AML-193 (cell line): Measurements from ENCODE around the gene PARD3B.

Experiments used
- DNase-seq, 2 experiments: peaks; one replicate each; lab custom pipeline; 2025; lab: John Stamatoyannopoulos, UW

Gene PARD3B

GRCh38 chr2:204705243-204705932 is 160.1 kb downstream of the PARD3B start:
- DNase-seq, result no peak

- DNase-seq, result no peak
Observed at GRCh38 chr2:204706939-204707338, 161.7 kb downstream of the PARD3B start.

GRCh38 chr2:204713211-204713610 is 167.9 kb downstream of the PARD3B start:
- DNase-seq, result no peak

- DNase-seq, result no peak
Observed at GRCh38 chr2:204715361-204715760, 170.1 kb downstream of the PARD3B start.

GRCh38 chr2:204717591-204717990 is 172.3 kb downstream of the PARD3B start:
- no peak for DNase-seq

GRCh38 chr2:204718607-204719006 is 173.3 kb downstream of the PARD3B start:
- no peak for DNase-seq

- DNase-seq, result no peak
Observed at GRCh38 chr2:204720874-204721273, 175.6 kb downstream of the PARD3B start.

GRCh38 chr2:204722207-204722606 is 176.9 kb downstream of the PARD3B start:
- DNase-seq, result no peak

- no peak for DNase-seq
Observed at GRCh38 chr2:204722691-204723090, 177.4 kb downstream of the PARD3B start.

GRCh38 chr2:204725693-204726360 is 180.6 kb downstream of the PARD3B start:
- no peak for DNase-seq

- no peak for DNase-seq
Observed at GRCh38 chr2:204726831-204727230, 181.6 kb downstream of the PARD3B start.

GRCh38 chr2:204727368-204727767 is 182.1 kb downstream of the PARD3B start:
- no peak for DNase-seq

GRCh38 chr2:204730603-204731002 is 185.3 kb downstream of the PARD3B start:
- no peak for DNase-seq

GRCh38 chr2:204732019-204732418 is 186.7 kb downstream of the PARD3B start:
- no peak for DNase-seq

GRCh38 chr2:204737296-204737695 is 192.0 kb downstream of the PARD3B start:
- no peak for DNase-seq

- no peak for DNase-seq
Observed at GRCh38 chr2:204738721-204739120, 193.4 kb downstream of the PARD3B start.

- no peak for DNase-seq
Observed at GRCh38 chr2:204743393-204743960, 198.2 kb downstream of the PARD3B start.

GRCh38 chr2:204744506-204744905 is 199.2 kb downstream of the PARD3B start:
- DNase-seq, result no peak

GRCh38 chr2:204748286-204748685 is 203.0 kb downstream of the PARD3B start:
- DNase-seq, result no peak

- DNase-seq, result no peak
Observed at GRCh38 chr2:204749319-204749718, 204.0 kb downstream of the PARD3B start.

GRCh38 chr2:204750389-204750788 is 205.1 kb downstream of the PARD3B start:
- DNase-seq, result no peak

- no peak for DNase-seq
Observed at GRCh38 chr2:204751472-204751871, 206.2 kb downstream of the PARD3B start.

- no peak for DNase-seq
Observed at GRCh38 chr2:204753841-204754240, 208.6 kb downstream of the PARD3B start.
